GM04503 (cell line): Measurements from ENCODE around the gene MED22.

Experiments
- DNase-seq: peaks from one replicate; pipeline ENCODE4 v3.0.0-alpha.2; 2012; ENCODE audit warnings: low read depth

The MED22 gene

GRCh38 chr9:133355881-133356357 lies 8.0 kb upstream of the MED22 start:
- no peak for DNase-seq

- DNase-seq = no peak
Measured at GRCh38 chr9:133354766-133355165, 6.8 kb upstream of the MED22 start.

- no peak for DNase-seq
Measured at GRCh38 chr9:133353548-133353947, 5.6 kb upstream of the MED22 start.

- no peak for DNase-seq
Measured at GRCh38 chr9:133352635-133353340, 4.9 kb upstream of the MED22 start.

- no peak for DNase-seq
Measured at GRCh38 chr9:133351908-133352634, 4.1 kb upstream of the MED22 start.

- no peak for DNase-seq
Measured at GRCh38 chr9:133351526-133351907, 3.6 kb upstream of the MED22 start.

- DNase-seq = no peak
Measured at GRCh38 chr9:133349965-133350616, 2.2 kb upstream of the MED22 start.

GRCh38 chr9:133348718-133349573 lies 1.0 kb upstream of the MED22 start:
- DNase-seq = no peak

GRCh38 chr9:133347515-133347984 lies 381 bp downstream of the MED22 start:
- no peak for DNase-seq

GRCh38 chr9:133346021-133346785 lies 1.7 kb downstream of the MED22 start:
- DNase-seq = no peak

GRCh38 chr9:133345596-133345995 lies 2.3 kb downstream of the MED22 start:
- DNase-seq = no peak

GRCh38 chr9:133344979-133345378 lies 3.0 kb downstream of the MED22 start:
- no peak for DNase-seq

GRCh38 chr9:133344071-133344470 lies 3.9 kb downstream of the MED22 start:
- DNase-seq = no peak

GRCh38 chr9:133342570-133342969 lies 5.4 kb downstream of the MED22 start:
- no peak for DNase-seq

GRCh38 chr9:133342069-133342406 lies 5.9 kb downstream of the MED22 start:
- no peak for DNase-seq

GRCh38 chr9:133341369-133342068 lies 6.4 kb downstream of the MED22 start:
- no peak for DNase-seq

GRCh38 chr9:133340916-133341315 lies 7.0 kb downstream of the MED22 start:
- no peak for DNase-seq

- no peak for DNase-seq
Measured at GRCh38 chr9:133340256-133340655, 7.7 kb downstream of the MED22 start.

GRCh38 chr9:133339641-133340040 lies 8.3 kb downstream of the MED22 start:
- DNase-seq = no peak

- DNase-seq = peak; percentile 48
Measured at GRCh38 chr9:133335924-133336811, 11.8 kb downstream of the MED22 start, which contains the start of gene SURF6. Gene SURF6 (minus strand): TSS chr9:133336188. CDS start chr9:133336132, 56 bp downstream.
